Measurements from ENCODE around the gene RAPGEF2.
"Not testable (repeated sequence)": the region's sequence is repeated elsewhere in the genome, so short reads cannot be mapped to it uniquely, and the experiment has no call there.

Gene RAPGEF2

GRCh38 chr4:159097785-159098184, 5.1 kb upstream of the RAPGEF2 start:
- no peak for DNase-seq (ENCODE audit: low read depth)

GRCh38 chr4:159098482-159099127, 4.3 kb upstream of the RAPGEF2 start:
- no peak for DNase-seq (ENCODE audit: low read depth)

- no peak for DNase-seq (ENCODE audit: low read depth)
These were observed 774 bp upstream of the RAPGEF2 start for GRCh38 chr4:159101988-159102621.

GRCh38 chr4:159103384-159103990, 608 bp downstream of the RAPGEF2 start:
- no peak for DNase-seq (ENCODE audit: low read depth)

GRCh38 chr4:159104694-159105414, 2.0 kb downstream of the RAPGEF2 start:
- no peak for DNase-seq (ENCODE audit: low read depth)

- DNase-seq (ENCODE audit: low read depth): no peak
These were observed 2.9 kb downstream of the RAPGEF2 start for GRCh38 chr4:159105761-159106243.

GRCh38 chr4:159106636-159107035, 3.8 kb downstream of the RAPGEF2 start:
- DNase-seq (ENCODE audit: low read depth): no peak

GRCh38 chr4:159107203-159107925, 4.5 kb downstream of the RAPGEF2 start:
- no peak for DNase-seq (ENCODE audit: low read depth)

GRCh38 chr4:159108124-159108523, 5.2 kb downstream of the RAPGEF2 start:
- DNase-seq (ENCODE audit: low read depth): no peak

- DNase-seq (ENCODE audit: low read depth): no peak
These were observed 8.1 kb downstream of the RAPGEF2 start for GRCh38 chr4:159110961-159111360.

- DNase-seq (ENCODE audit: low read depth): no peak
These were observed 8.5 kb downstream of the RAPGEF2 start for GRCh38 chr4:159111416-159111815.

- DNase-seq (ENCODE audit: low read depth): not testable (repeated sequence)
These were observed 10.5 kb downstream of the RAPGEF2 start for GRCh38 chr4:159113366-159113765.

- DNase-seq (ENCODE audit: low read depth): not testable (repeated sequence)
These were observed 13.2 kb downstream of the RAPGEF2 start for GRCh38 chr4:159116098-159116497.

- DNase-seq (ENCODE audit: low read depth): not testable (repeated sequence)
These were observed 13.8 kb downstream of the RAPGEF2 start for GRCh38 chr4:159116693-159117092.

GRCh38 chr4:159117564-159117963, 14.7 kb downstream of the RAPGEF2 start:
- no peak for DNase-seq (ENCODE audit: low read depth)

GRCh38 chr4:159117968-159118367, 15.1 kb downstream of the RAPGEF2 start:
- no peak for DNase-seq (ENCODE audit: low read depth)

- no peak for DNase-seq (ENCODE audit: low read depth)
These were observed 18.5 kb downstream of the RAPGEF2 start for GRCh38 chr4:159121371-159121770.

- DNase-seq (ENCODE audit: low read depth): no peak
These were observed 23.8 kb downstream of the RAPGEF2 start for GRCh38 chr4:159126716-159127115.

GRCh38 chr4:159127745-159128518, 25.1 kb downstream of the RAPGEF2 start:
- DNase-seq (ENCODE audit: low read depth): no peak

GRCh38 chr4:159129814-159130550, 27.1 kb downstream of the RAPGEF2 start:
- DNase-seq (ENCODE audit: low read depth): no peak

Data from activated T-cell treated with anti-CD3 and anti-CD28 coated beads for 24 hours (primary cell).